Hippocampal formation (tissue), 2 donors: ENCODE data around the gene FXR2.

Source experiments
- DNase-seq, 2 donors: peaks; one replicate each; lab custom pipeline; 2025; lab: John Stamatoyannopoulos, UW

Gene FXR2

DNA sequence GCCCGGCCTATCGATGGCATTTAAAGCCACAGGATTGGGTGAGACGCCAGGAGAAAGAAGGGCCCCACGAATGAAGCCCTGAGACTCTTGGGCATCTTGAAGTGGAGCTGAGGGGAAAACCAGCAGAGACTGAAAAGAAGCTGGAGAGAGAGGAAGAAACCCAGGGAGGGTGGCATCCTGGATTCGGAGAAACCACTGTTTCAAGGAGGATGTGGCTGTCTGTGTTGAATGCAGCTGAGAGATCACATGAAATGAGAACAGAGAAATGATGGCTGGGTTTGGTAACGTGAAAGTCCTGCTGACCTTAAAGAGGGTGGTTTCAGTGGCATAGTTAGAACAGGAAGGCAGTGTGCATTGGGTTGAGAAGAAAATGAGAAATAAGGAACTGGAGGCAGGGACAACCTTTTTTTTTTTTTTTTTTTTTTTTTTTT is 62.1 kb downstream of the FXR2 start:
- DNase-seq, result no peak

DNA sequence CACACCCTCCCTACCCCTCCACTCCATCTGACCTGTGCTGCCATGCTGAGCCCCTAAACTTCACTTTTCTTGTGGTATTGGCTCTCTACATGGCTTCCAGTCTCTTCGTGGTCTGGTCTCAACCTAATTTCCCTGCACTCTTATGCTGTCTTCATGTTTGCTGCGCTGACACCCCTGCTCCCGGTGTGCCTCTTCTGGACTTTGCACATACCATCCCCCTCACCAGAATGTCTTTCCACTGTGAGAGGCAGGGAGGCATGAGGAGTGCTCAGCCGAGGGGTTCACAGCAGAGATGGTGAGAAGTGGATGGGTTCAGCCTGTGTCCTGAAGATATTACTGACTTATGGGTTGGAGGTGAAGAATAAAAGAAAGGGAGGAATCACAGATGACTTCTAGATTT is 63.3 kb downstream of the FXR2 start:
- no peak for DNase-seq

DNA sequence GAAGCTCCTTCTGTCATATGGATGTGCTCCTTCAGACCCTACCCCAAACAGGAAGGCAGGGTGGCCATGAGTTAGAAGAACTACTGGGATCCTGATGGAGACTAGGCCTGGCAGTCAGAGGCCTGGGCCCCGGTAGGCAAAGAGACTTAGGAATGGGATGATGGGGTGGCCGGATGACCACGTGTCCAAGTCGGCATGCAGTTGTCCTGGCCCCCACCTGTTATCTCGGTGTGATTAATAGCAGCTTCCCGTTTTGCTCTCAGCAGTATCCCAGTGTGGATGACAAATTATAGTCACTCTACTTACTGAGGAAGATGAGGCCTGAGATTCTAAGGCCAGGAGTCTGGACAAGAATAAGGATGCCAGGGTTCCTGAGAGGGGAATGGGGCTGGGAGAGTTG is 64.4 kb downstream of the FXR2 start:
- no peak for DNase-seq

DNA sequence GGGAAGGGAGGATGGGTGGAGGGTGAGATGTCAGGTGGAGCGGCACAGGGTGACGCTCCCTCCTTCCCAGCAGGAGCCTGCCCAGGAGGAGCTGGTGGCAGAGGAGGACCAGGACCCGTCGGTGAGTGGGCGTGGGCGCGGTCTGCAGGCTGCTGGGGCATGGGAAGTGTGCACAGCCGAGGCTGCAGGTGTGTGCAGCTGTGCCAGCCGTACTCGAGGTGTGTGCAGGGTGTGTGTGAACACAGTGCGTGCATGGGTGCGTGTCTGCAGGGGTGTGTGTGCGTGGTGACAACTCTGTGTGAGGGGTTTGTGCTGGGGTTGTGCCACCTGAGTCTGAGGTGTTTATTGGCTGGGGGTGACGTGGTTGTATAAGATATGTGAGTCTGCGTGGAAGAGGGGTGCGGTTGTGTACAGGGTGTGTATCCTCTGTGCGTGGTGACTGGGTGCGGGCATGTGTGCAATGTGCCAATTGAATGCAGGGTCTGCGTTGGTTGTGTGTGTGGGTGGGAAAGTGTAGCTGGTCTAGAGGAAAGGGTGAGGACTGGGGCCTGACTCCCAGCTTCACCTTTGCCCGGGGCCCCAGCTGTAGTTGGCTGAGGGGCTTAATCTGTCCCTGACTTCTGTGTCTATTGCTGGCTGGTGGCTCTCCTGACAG is 65.2 kb downstream of the FXR2 start:
- peak in 1 of 2 donors; percentile 6 for DNase-seq

DNA sequence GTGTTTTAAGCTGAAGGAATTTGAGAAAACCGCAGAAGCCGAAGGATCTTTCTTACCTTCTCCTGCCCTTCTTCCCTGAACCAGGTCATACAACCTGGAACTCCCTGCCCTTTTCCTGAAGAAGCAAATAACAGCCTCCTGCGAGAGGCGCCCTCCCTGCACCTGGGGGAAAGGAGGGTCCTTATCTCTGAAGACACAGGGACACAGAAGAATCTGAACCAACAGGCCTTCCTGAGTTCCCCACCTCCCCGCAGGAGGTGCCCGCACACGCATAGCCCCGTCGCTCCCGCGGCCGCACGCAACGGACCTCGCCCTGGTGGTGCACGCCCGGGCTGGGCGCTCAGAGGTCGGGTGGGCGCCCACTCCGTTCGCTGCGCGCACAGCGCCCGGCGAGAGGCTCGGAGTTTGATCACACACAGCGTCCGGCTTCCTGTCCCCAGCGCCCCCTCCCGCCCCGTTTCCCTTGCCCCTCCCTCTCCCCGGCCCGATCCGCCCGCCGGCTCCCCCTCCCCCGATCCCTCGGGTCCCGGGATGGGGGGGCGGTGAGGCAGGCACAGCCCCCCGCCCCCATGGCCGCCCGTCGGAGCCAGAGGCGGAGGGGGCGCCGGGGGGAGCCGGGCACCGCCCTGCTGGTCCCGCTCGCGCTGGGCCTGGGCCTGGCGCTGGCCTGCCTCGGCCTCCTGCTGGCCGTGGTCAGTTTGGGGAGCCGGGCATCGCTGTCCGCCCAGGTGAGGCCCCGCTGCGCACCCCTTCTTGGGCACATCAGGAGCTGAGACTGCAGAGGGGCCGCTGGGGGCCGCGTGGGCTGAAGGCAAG is 65.9 kb downstream of the FXR2 start, which contains the start of gene TNFSF12:
Gene TNFSF12, plus strand, starts transcription at position 474 of the 816 bp plus-strand sequence. Its CDS starts 96 bp downstream, at position 570.
- DNase-seq, result peak in 1 of 2 donors; percentile 38

DNA sequence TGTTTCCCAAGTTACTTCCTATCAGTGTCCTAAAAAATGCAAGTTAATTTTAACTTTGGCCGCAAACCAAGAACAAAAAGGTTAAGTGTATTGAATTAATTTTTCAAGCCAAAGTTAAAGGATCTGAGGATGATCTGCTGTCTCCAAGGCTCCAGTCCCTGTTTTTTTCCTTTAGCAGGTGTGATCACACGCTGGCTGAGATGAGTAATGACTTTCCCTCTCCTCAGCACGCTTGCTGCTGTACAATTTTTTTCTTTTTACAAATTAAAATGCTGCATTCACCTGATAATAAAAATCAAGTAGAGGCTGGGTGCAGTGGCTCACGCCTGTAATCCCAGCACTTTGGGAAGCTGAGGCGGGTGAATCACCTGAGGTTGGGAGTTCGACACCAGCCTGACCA is 69.8 kb downstream of the FXR2 start:
- DNase-seq, result no peak
